NCI-H2196 (cell line): ENCODE data around the gene WDR59.
"Not testable (repeated sequence)": the region's sequence is repeated elsewhere in the genome, so short reads cannot be mapped to it uniquely, and the experiment has no call there.

Experiments
- DNase-seq: peaks from one replicate; lab custom pipeline; 2025; ENCODE audit not compliant: unreplicated experiment; lab: John Stamatoyannopoulos, UW

WDR59 gene

GRCh38 chr16:74921051-74921450 lies 63.9 kb downstream of the WDR59 start:
- no peak for DNase-seq

- DNase-seq = no peak
Observed at GRCh38 chr16:74909665-74910064, 75.3 kb downstream of the WDR59 start.

GRCh38 chr16:74908759-74909158 lies 76.2 kb downstream of the WDR59 start:
- DNase-seq = not testable (repeated sequence)

- no peak for DNase-seq
Observed at GRCh38 chr16:74903901-74904678, 80.8 kb downstream of the WDR59 start.

GRCh38 chr16:74903120-74903519 lies 81.8 kb downstream of the WDR59 start:
- no peak for DNase-seq

- DNase-seq = no peak
Observed at GRCh38 chr16:74902161-74902560, 82.8 kb downstream of the WDR59 start.

- DNase-seq = no peak
Observed at GRCh38 chr16:74901606-74902005, 83.3 kb downstream of the WDR59 start.

- DNase-seq = no peak
Observed at GRCh38 chr16:74899816-74900215, 85.1 kb downstream of the WDR59 start.

GRCh38 chr16:74898659-74899058 lies 86.3 kb downstream of the WDR59 start:
- no peak for DNase-seq

GRCh38 chr16:74896389-74897370 lies 88.2 kb downstream of the WDR59 start:
- DNase-seq = no peak

- no peak for DNase-seq
Observed at GRCh38 chr16:74893541-74893940, 91.4 kb downstream of the WDR59 start.

- DNase-seq = no peak
Observed at GRCh38 chr16:74892574-74893461, 92.1 kb downstream of the WDR59 start.

GRCh38 chr16:74888888-74889287 lies 96.0 kb downstream of the WDR59 start:
- DNase-seq = no peak

- no peak for DNase-seq
Observed at GRCh38 chr16:74888232-74888862, 96.6 kb downstream of the WDR59 start.

GRCh38 chr16:74887084-74887483 lies 97.8 kb downstream of the WDR59 start:
- DNase-seq = no peak

GRCh38 chr16:74877706-74878105 lies 107.2 kb downstream of the WDR59 start:
- DNase-seq = no peak

- DNase-seq = no peak
Observed at GRCh38 chr16:74874912-74875546, 109.9 kb downstream of the WDR59 start.

GRCh38 chr16:74874123-74874522 lies 110.8 kb downstream of the WDR59 start:
- DNase-seq = no peak

- no peak for DNase-seq
Observed at GRCh38 chr16:74872302-74872701, 112.6 kb downstream of the WDR59 start.

GRCh38 chr16:74871608-74872007 lies 113.3 kb downstream of the WDR59 start:
- DNase-seq = no peak
